NCI-H1105 (cell line): ENCODE results near the gene SYT2.
"Not testable (repeated sequence)": the region's sequence is repeated elsewhere in the genome, so short reads cannot be mapped to it uniquely, and the experiment has no call there.

Experiments used
- DNase-seq: peaks from one replicate; lab custom pipeline; 2025; lab: John Stamatoyannopoulos, UW

The SYT2 gene

GRCh38 chr1:202590975-202591411 lies 119.3 kb downstream of the SYT2 start:
- DNase-seq, result no peak

- no peak for DNase-seq
Measured at GRCh38 chr1:202590126-202590525, 120.1 kb downstream of the SYT2 start.

GRCh38 chr1:202589190-202589930 lies 120.9 kb downstream of the SYT2 start:
- no peak for DNase-seq

- DNase-seq, result no peak
Measured at GRCh38 chr1:202588503-202589189, 121.6 kb downstream of the SYT2 start.

- no peak for DNase-seq
Measured at GRCh38 chr1:202587859-202588485, 122.3 kb downstream of the SYT2 start.

- DNase-seq, result no peak
Measured at GRCh38 chr1:202586871-202587270, 123.4 kb downstream of the SYT2 start.

- DNase-seq, result peak; percentile 26
Measured at GRCh38 chr1:202586018-202586821, 124.0 kb downstream of the SYT2 start.

- DNase-seq, result no peak
Measured at GRCh38 chr1:202585590-202585933, 124.7 kb downstream of the SYT2 start.

GRCh38 chr1:202584707-202585589 lies 125.3 kb downstream of the SYT2 start:
- DNase-seq, result no peak

- not testable (repeated sequence) for DNase-seq
Measured at GRCh38 chr1:202582350-202582749, 127.9 kb downstream of the SYT2 start.

GRCh38 chr1:202580619-202581018 lies 129.6 kb downstream of the SYT2 start:
- DNase-seq, result peak; percentile 3

- no peak for DNase-seq
Measured at GRCh38 chr1:202579806-202580205, 130.4 kb downstream of the SYT2 start.

GRCh38 chr1:202578565-202578964 lies 131.7 kb downstream of the SYT2 start:
- no peak for DNase-seq

- DNase-seq, result no peak
Measured at GRCh38 chr1:202578001-202578504, 132.2 kb downstream of the SYT2 start.

GRCh38 chr1:202577381-202577780 lies 132.9 kb downstream of the SYT2 start:
- DNase-seq, result no peak

- no peak for DNase-seq
Measured at GRCh38 chr1:202576816-202577215, 133.4 kb downstream of the SYT2 start.

- no peak for DNase-seq
Measured at GRCh38 chr1:202575918-202576653, 134.2 kb downstream of the SYT2 start.

- DNase-seq, result peak; percentile 2
Measured at GRCh38 chr1:202572867-202573266, 137.4 kb downstream of the SYT2 start.

GRCh38 chr1:202571719-202572339 lies 138.4 kb downstream of the SYT2 start:
- DNase-seq, result no peak
